Left kidney (tissue), 2 donors: ENCODE measurements around the gene NPAS1. TPM values are rescaled to one million over a fixed set of nuclear protein-coding genes. Genes with fewer than 3 reads are reported as not detected.
"Not testable (repeated sequence)": the region's sequence is repeated elsewhere in the genome, so short reads cannot be mapped to it uniquely, and the experiment has no call there.

ENCODE experiments used
- DNase-seq: peaks from one replicate; pipeline ENCODE4 v3.0.0-alpha.2; 2013
- polyA plus RNA-seq: library from polyadenylated mRNA; unstranded; fragments of 120-200 nt; gene quantifications from one replicate; pipeline ENCODE4 v1.2.1, GENCODE V29; 2013; ENCODE audit not compliant: insufficient read length

The NPAS1 gene
- polyA plus RNA-seq, 1 donor, result 1.3 TPM

DNA sequence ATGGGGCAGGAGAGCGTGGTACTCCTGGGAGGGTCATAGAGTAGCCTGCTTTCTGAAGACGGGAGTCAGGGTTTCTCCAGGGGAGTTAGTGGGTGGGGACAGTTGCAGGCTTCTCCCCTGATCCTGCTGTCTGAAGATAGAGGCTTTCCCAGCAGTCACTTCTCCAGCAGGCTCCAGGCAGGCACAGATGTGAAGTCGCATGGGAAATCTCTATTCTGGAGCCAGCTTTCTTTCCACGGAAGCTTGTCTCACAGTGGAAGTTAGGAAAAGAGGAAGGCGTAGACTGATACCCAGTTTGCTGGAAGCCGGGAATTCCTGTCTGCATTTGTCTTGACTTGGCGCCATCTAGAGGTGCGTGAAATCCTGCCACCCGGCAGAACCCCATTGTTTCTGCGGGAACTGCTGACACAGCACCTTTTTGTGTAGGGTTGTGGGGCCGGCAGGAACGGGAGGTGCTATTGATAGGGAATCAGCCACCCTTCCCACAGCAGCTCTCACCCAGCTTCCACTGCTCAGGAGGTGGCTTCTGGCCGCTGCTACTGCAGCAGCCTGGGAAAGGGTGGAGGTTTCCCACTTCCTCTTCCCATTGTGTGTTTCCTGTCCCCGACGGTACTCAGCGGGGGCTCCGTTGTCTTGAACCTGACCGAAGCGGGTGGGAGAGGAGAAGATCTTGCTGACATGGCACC lies 28.5 kb upstream of the NPAS1 start:
- DNase-seq, result peak; percentile 81

GRCh38 chr19:46992699-46993535 lies 26.7 kb upstream of the NPAS1 start:
- DNase-seq, result no peak

DNA sequence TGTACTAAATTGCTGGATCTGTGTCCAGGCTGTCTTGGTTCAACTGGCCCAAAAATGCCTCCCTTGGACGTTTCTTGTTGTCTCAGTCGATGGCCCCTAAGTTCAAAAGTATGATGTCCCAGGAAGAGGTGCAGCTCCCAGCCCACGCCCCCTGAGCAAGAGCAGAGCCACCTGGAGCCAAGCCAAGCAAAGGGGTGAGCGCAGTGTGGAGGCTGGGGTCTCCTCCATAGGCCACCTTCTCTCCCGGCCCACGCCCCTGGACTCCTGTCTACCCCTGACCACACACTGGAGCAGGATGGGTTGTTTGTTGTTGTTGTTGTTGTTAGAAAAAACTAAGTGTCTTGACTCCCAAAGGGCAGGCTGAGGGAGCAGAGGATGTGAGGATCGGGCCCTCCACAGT lies 26.0 kb upstream of the NPAS1 start:
- DNase-seq, result no peak

DNA sequence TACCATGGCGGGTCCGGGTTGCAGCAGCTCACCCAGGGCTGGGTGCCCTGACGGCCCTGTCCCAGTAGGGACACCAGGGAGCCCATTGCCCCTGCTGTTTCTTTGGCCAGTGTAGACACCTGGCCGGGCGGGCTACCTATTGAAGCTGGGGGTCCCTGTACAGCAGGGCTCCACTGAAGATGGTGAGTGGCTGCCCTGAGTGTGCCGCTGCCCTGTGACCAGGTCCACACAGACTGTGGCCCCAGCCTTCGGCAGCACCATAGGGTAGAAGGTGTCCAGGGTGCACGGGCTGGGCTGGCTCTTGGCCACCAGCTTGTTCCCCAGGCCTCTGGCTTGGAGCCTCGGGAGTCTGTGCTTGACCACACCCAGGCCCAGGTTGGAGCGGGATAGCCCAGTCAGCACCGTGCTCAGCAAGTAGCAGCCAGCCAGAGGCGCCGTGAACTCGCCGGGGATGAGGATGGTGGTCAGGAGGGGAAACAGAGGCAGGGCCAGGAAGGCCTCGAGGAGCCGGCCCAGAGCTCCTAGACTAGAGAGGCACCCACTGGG lies 25.4 kb upstream of the NPAS1 start:
- no peak for DNase-seq

DNA sequence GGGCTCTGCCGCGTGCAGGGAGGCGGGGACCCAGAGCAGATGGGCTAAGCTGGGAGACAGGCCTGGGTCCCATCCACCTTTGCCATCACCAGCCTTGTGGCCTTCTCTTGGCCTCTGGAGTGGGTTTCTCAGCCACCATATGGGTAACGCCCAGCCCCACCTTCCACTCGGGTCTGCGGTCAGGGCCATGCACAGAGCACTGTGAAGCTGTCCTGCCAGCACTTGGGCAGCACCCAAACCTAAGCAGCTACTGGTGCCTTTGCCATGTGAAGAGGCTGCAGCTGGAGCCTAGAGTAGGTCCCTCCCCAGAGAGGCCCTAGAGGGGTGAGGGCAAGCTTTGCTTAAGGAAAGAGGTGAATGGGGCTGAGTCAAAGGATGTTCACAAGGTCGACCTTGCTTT lies 24.1 kb upstream of the NPAS1 start:
- no peak for DNase-seq

GRCh38 chr19:46998445-46999125 lies 21.1 kb upstream of the NPAS1 start:
- DNase-seq, result no peak

- no peak for DNase-seq
Observed at GRCh38 chr19:46999377-46999776, 20.3 kb upstream of the NPAS1 start.

GRCh38 chr19:46999878-47000277 lies 19.8 kb upstream of the NPAS1 start:
- no peak for DNase-seq

DNA sequence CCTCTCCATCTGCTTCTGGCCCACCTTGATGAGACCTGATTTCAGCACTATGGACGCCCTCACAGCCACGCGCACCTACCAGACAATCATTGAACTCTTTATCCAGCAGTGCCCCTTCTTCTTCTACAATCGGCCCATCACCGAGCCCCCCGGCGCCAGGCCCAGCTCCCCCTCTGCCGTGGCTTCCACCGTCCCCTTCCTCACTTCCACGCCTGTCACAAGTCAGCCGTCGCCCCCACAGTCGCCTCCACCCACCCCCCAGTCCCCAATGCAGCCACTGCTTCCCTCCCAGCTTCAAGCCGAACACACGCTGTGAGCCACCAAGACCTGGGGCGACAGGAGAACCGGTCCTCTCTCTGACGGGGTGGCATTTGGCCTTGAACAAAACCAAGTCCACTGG lies 19.3 kb upstream of the NPAS1 start:
- DNase-seq, result no peak

DNA sequence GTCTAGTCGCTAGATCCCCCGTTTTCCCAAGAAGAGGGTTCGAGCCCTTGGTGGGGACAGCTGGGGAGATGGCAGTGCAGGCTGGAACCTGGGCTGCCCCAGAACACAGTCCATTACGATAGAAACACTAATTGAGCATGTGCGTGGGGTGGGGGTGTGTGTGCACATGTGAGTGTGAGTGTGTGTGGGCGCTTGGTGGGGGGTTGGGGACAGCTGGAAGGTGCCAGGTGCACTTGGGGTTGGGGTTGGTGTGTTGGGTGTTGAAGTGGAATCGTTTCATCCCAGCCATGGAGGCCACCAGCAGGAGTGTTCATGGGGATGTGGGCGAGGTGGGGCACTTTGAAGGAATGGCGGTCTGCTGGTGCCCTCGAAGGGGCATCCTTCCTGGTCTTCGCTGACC lies 18.1 kb upstream of the NPAS1 start:
- DNase-seq, result no peak

DNA sequence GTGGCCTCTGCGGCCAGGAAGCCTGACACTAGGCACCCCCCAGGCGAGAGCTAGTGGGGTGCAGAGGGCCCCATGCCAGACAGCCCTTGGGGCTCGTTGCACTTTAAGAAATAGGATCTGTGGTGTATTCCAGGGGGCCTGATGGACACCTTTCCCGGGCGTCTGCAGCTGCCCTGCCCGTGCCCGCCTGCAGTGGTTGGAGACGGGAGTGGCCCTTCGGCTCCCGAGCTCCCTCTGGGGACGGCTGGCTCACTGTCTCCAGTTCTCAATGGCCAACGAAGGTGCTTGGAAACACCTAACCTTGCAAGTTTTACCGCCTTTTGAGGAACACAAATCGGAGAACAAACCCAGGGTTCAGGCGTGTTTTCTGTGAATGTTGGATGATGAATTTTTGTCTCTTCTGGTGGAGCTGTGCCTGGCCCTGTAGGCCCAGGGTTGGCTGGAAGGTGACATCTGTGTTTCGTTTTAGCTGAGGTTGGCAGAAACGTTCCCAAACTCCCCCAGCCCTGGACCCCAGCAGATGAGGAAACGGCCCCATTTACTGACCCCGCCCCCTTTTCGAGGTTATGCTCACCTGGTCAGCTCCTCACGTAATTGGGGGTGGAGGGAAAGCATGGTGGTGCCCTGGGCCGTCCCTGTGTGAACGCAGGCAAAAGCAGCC lies 17.4 kb upstream of the NPAS1 start:
- DNase-seq, result no peak

DNA sequence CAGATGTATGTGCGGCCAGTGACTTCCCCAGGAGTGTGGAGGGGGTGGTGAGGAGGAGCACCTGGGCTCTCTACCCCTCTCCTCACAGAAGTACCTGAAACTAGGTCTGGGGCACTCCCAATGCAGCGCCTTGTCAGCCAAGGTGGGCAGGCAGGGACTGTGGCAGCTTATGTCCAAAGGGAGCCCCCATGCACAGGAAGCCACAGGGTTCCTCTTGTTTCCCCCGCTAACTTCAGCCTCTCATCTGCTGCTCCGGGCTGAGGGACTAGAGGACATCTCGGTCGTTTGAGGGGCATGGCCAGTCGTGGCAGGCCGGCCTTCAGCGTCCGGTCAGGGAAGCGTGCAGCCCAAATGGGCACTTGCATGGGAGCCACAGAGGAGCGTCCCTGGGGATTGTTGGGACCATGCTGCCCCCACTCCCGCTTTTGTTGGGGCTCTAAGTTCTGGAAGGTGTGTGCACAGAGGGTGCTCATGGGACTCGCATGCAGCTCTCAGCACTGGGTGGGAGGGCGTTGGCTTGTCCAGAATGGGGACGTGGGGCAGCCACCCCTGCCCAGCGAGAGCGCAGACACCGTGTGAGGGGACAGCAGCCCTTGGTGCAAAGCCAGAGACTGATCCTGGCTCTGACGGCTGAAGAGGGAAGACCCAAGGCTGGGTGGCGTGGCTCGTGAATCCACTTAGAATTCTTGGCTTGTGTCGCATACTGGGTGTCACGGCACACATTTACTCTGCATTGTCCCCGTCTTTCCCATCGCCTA lies 16.6 kb upstream of the NPAS1 start:
- DNase-seq, result no peak

DNA sequence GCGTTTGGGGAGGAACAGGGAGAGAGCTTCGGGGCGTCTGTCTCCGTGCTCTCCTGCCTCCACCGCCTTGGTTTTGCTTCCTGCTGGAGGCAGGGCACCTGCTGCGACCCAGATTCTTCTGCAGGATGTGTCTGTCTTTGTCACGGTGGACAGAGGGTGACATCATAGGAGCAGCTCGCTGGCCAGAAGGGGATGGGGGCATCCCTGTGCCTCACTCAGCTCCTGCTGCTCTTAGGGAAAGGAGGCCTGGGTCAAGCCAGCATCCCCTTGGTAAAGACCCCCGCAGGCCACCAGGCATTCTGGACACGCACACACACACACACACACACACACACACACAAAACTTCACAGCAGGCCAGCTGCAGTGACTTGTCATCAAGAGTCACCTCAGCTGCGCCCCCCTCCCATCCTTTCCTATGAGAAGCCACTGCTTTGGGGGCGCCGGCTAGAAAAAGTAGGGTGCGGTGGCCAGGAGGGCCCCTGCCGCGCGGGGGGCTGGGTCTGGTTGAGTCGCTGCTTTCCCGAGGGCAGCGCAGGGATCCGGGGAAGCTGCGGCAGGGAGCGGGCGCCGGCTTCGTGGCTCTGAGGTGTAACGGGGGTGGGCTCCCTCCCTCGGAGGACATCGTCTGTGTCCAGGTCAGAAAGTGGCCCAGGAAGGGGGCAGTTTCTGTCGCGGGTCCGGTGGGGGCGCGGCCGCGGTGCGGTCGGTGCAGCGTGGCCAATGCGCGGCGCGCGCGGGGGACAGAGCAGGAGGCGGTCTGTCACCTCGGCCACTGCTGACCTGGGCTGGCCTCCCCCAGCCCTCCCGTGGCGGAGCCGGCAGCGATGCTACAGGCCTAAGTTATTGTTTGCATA lies 15.8 kb upstream of the NPAS1 start:
- no peak for DNase-seq

DNA sequence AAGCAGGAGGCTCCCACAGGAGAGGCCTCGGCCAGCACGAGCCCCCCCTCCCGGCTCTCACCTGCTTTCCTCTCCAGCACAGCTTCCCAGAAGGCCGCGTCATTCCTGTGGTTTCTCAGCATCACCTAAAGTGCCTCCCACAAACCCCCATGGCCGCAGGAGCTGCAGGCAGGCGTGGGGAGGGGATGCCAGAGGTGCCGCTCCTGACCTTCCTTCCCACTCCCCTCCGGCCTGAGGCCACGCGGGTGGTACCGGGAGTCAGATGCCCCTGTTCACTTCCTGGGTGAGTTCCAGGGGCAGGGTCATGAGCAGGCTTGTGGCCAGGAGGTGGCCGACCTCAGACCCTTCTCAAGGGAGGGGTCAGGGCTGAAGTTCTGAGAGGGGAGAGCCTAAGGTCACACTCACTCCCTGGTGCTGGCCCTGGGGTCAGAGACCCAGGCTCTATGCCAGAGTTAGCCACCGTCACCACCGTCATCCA lies 14.4 kb upstream of the NPAS1 start:
- DNase-seq, result no peak

DNA sequence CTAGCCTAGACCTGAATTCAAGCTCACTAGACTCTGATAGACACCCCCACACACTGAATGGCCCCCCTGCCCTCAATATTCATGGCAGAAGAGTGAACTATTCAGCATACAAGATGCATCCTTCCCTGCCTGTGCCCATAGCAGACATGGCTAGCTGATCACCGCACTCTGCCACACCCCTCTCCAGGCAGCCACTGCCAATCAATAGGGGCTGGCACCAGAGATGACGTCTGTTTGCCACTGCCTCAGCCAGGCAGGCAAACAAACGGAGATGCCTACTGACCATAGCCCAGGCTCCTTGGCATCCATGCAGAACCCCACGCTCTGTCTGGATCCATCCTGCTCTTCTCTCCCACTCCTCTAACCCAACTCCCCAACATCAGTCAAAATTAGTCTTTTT lies 13.8 kb upstream of the NPAS1 start:
- DNase-seq, result no peak

GRCh38 chr19:47006496-47006895 lies 13.1 kb upstream of the NPAS1 start:
- no peak for DNase-seq

DNA sequence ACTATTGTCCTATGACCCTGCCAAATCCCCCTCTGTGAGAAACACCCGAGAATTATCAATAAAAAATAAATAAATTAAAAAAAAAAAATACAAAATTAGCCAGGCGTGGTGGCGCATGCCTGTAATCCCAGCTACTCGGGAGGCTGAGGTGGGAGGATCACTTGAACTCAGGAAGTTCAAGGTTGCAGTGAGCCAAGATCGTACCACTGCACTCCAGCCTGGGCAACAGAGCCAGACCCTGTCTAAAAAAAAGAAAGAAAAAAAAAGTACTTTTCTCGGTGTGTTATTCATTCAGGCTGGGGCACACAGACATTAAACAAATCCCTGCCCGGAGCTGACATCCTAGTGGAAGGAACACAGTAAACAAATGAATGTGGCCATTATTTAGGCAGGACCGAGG lies 9.1 kb upstream of the NPAS1 start:
- DNase-seq, result not testable (repeated sequence)

- DNase-seq, result no peak
Observed at GRCh38 chr19:47012617-47013016, 7.0 kb upstream of the NPAS1 start.

DNA sequence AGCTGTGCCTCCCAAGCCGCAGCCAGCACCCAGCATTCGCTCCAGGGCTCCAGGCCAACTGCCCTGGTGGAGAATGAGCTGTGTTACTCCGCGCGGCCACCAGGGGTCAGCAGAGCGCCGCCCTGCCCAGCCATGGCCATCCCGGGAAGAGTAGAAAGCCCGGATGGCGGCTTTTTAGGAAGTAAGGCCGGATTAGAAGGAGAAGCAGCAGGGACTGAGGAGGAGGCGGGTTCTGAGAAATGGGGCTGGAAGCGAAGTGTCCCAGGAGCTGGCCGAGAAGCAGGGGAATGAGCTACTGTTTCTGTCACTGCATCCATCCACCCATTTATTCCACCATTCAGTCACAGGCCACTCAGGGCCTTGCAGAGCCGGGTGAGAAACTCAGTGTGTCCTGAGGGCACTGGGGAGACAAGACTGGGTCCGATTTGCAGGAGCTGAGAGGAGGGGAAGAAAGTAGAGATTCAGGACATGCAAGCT lies 6.6 kb upstream of the NPAS1 start:
- no peak for DNase-seq

DNA sequence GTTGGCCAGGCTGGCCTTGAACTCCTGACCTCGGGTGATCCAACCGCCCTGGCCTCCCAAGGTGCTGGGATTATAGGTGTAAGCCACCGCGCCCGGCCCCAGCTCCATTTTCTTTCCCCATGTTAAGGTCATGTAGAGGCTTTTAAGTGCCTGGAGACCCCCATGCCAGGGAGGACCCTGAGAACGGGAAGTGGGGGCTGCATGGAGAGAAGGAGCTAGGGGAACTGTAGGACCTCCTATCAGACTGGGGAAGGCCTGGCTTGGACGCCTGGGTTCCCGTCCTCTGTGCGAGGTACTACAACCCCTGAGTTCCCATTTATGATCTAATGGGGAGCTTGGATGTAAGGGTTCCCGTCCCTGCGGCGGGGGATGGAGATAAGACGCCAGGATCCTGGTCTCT lies 714 bp upstream of the NPAS1 start:
- DNase-seq, result no peak
